Measurements from ENCODE around the gene PAFAH1B2.
A peak's percentile ranks its signal among the peaks of the same experiment; 100 is the strongest.
"Not testable (repeated sequence)": the region's sequence is repeated elsewhere in the genome, so short reads cannot be mapped to it uniquely, and the experiment has no call there.

PAFAH1B2 gene

GRCh38 chr11:117176186-117176585 lies 32.1 kb downstream of the PAFAH1B2 start:
- FAIRE-seq: no peak

- FAIRE-seq: no peak
These were observed 33.6 kb downstream of the PAFAH1B2 start for GRCh38 chr11:117177534-117178209.

GRCh38 chr11:117178210-117179034 lies 34.3 kb downstream of the PAFAH1B2 start, which contains the start of gene SIDT2:
Gene SIDT2 (plus strand): TSS chr11:117178743. CDS start chr11:117179264, 521 bp downstream.
- peak; percentile 98 for FAIRE-seq

- FAIRE-seq: no peak
These were observed 35.2 kb downstream of the PAFAH1B2 start for GRCh38 chr11:117179048-117179999.

- no peak for FAIRE-seq
These were observed 35.9 kb downstream of the PAFAH1B2 start for GRCh38 chr11:117180020-117180419.

- FAIRE-seq: peak; percentile 21
These were observed 36.8 kb downstream of the PAFAH1B2 start for GRCh38 chr11:117180661-117181585.

GRCh38 chr11:117181586-117182550 lies 37.8 kb downstream of the PAFAH1B2 start:
- FAIRE-seq: no peak

GRCh38 chr11:117182551-117182935 lies 38.5 kb downstream of the PAFAH1B2 start:
- no peak for FAIRE-seq

GRCh38 chr11:117183178-117183577 lies 39.1 kb downstream of the PAFAH1B2 start:
- not testable (repeated sequence) for FAIRE-seq

- FAIRE-seq: no peak
These were observed 39.8 kb downstream of the PAFAH1B2 start for GRCh38 chr11:117183724-117184349.

- no peak for FAIRE-seq
These were observed 41.8 kb downstream of the PAFAH1B2 start for GRCh38 chr11:117185736-117186430.

- no peak for FAIRE-seq
These were observed 42.3 kb downstream of the PAFAH1B2 start for GRCh38 chr11:117186431-117186761.

- FAIRE-seq: no peak
These were observed 42.9 kb downstream of the PAFAH1B2 start for GRCh38 chr11:117187007-117187406.

GRCh38 chr11:117187428-117187798 lies 43.3 kb downstream of the PAFAH1B2 start:
- no peak for FAIRE-seq

GRCh38 chr11:117187799-117188481 lies 43.9 kb downstream of the PAFAH1B2 start:
- no peak for FAIRE-seq

GRCh38 chr11:117188620-117189081 lies 44.6 kb downstream of the PAFAH1B2 start:
- no peak for FAIRE-seq

GRCh38 chr11:117189191-117189940 lies 45.3 kb downstream of the PAFAH1B2 start:
- no peak for FAIRE-seq

- FAIRE-seq: no peak
These were observed 46.0 kb downstream of the PAFAH1B2 start for GRCh38 chr11:117189941-117190544.

Data from G401.6 (cell line).